GM18907 (cell line): ENCODE data around the gene ADAMTSL1.
A peak's percentile ranks its signal among the peaks of the same experiment; 100 is the strongest.

Experiments
- ATAC-seq: cut with Tn5 transposase; IDR thresholded peaks from one replicate; pipeline ENCODE4 v1.9.1; 2021; ENCODE audit warnings: mild to moderate bottlenecking, moderate library complexity; ENCODE audit not compliant: unreplicated experiment

The ADAMTSL1 gene

DNA sequence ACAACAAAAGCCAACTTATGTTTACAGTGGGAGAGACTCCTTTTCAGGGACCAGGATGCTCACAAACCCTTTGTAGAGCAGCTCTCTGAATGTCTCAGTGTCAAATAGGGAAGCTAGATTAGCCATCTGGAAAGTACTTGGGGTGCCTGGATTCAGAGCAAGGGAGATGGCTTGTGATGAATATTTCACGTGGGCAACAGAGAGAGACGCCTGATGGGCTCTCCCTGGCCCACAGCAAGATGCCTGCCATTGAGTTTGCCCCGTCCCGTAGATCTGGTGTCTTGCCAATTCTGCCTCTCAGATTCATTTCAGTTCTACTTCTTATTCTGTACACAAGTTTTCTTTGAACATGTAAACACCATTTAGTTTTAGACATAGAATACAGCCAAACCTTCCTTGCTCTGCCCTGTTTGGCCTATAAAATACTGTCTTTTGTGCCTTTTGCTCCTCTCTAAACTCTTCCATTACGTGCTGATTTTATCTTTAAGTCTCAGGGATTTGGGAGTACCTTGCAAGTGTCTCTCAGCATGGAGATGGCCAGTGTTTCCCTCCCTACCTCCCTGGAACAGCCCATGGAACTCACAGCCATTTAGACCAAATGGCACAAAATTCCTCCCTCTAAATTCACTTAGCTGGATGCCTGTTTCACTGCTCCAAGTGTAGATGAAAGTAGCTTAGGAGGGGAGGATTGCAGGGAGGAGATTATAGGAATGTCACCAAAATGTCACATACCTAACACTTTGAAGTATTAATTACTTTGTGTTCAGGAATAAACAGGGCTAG is 324.7 kb downstream of the ADAMTSL1 start:
- ATAC-seq = no peak

DNA sequence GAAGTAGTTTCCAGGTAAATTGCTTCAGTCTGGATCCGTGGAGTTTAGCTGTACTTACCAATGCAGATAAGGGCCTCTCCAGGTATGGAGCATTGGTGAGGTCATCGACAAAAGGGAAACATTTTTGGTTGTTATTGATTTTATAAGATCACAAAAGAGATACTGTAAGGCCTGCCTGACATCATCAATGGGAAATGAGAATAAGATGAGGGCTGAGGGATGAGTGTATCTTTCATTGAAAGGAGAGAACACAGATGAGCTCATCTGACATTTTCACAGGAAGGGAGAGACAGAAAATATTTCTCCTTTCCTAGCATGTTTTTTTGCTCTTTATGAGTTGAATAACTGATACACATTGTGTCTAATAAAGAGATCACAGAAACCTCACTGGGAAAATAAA is 325.5 kb downstream of the ADAMTSL1 start:
- ATAC-seq = no peak

- ATAC-seq = no peak
These were observed 326.6 kb downstream of the ADAMTSL1 start for GRCh38 chr9:18800579-18800978.

- ATAC-seq = no peak
These were observed 331.4 kb downstream of the ADAMTSL1 start for GRCh38 chr9:18805386-18805785.

GRCh38 chr9:18806232-18807080 is 332.5 kb downstream of the ADAMTSL1 start:
- no peak for ATAC-seq

DNA sequence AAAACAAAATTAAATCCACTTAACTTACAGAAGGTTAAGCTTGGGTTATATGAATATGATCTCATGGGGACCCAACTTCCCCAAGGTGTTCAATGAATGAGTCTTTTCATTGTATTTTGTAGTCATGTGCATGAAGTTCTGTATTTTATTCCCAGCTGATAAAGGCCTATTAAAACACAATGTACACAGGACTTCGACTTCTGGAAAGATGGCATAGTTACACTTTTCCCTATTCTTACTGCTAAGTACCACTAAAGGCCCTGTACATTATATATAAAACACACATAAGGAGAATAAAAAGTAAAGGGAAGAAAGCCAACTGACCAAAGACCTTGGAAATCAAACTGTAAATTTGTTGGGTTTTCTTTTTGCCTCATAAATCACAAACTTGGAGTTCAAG is 336.6 kb downstream of the ADAMTSL1 start:
- no peak for ATAC-seq

DNA sequence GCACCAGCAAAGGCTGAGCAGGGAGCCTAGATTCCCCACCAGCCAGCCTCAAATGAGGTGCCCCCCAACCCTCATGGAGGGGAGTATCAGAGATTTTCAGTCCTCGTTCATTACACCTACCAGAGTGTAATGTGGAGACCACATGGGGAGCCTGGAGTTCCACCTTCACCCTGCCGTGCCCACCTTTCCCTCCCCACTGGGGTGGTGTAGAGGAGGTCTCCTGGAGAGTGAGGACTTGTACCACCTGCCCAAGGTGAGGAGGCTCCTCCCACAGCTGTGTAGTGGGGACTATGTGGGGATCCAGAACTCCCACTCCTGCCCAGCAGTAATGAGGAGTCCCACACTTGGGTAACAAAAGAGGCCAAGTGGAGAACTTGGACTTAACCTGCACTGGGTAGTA is 337.2 kb downstream of the ADAMTSL1 start:
- ATAC-seq = no peak

DNA sequence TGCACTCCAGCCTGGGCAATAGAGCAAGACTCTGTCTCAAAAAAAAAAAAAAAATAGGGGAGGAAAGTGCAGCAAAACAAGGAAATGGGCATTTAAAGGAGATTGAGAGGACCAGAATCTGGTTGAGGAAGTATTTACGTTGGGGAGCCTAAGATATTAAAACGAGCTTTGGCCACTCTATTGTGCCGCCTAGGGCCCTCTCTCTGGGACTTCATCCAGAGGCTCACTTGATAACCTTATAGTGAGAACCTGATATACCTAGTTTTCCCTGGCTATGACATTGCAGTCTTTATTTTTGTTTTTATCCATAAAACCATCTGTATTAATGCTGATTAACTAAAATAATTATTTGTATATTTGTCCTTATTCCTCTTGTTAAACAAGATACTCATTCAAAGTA is 345.5 kb downstream of the ADAMTSL1 start:
- no peak for ATAC-seq

DNA sequence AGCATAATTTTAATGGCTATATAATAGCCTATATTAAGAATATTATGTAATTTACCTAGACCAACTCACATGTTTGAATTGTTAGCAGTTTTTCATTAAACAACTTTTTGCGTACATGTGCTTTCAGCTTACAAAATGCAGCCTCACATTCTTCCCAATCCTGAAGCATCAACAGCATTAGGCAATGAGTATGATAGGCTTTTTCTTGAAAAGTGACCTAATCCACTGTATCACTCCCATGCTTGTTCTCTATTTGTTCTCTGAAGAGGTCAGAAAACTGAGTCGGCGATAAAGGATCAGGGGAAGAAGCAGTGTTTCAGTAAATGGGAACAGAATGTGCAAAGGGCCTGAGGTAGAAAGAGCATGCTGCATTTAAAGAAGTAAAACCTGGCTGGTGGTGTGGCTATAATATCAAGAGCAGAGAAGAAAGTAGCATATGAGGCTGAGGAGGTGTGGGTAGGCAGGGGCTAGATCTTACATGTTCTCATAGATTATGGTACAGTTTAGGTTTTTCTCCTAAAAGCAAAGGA is 346.7 kb downstream of the ADAMTSL1 start:
- no peak for ATAC-seq

- ATAC-seq = no peak
These were observed 347.8 kb downstream of the ADAMTSL1 start for GRCh38 chr9:18821788-18822187.

- ATAC-seq = no peak
These were observed 348.9 kb downstream of the ADAMTSL1 start for GRCh38 chr9:18822850-18823249.

GRCh38 chr9:18824095-18824666 is 350.2 kb downstream of the ADAMTSL1 start:
- ATAC-seq = no peak

DNA sequence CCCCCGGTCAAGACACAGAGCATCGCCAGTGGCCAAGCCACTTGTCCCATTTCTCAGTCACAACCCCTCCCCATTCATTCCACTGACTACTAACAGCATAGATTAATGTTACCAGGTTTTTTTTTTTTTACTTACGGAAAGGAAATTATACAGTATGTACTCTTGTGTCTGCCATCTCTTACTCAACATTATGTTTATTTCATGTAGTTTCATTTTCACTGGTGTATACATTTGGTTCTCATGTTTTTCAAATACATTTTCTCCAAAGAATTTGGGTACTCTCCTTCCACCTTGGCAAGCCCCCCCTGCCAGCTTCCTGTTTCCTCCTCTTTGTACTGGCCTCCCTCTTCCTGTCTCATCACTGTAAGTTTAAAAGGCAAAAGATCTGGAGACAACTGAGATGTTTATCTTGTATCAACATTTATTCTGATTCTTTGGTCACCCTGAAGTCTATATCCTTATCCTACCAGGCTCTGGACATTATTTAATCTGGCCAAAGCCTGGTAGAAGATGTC is 351.8 kb downstream of the ADAMTSL1 start:
- no peak for ATAC-seq

DNA sequence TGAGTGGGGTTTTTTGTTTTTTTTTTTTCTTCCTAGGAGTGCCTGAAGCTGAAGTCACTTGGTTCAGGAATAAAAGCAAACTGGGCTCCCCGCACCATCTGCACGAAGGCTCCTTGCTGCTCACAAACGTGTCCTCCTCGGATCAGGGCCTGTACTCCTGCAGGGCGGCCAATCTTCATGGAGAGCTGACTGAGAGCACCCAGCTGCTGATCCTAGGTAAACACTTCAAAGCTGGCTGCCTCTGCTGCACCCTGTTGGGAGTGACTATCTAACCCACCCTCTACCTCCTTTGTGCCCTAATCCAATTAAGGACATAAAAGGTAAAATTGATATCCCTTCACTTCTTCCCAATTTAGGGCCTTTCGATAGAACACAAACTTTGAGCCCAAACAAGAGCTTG is 352.3 kb downstream of the ADAMTSL1 start:
- ATAC-seq = no peak

GRCh38 chr9:18829066-18829465 is 355.1 kb downstream of the ADAMTSL1 start:
- ATAC-seq = no peak

DNA sequence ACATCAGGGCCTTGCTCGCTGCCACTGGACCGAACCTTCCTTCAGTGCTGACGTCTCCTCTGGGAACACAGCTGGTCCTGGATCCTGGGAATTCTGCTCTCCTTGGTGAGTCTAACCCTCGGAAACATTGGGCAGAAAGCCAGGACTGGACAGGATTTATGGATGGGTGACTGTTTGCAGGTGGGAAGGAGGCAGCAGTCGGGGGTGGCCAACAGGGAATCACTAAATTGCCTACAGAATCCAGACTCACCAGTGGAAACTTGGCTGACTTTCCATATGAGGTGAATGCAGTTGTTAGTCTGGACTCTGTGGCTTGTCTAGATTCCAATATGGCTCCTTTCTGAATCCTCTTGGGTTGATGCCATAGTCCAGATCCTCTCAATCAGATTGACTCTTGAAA is 355.9 kb downstream of the ADAMTSL1 start:
- no peak for ATAC-seq

GRCh38 chr9:18834740-18835361 is 360.9 kb downstream of the ADAMTSL1 start:
- ATAC-seq = peak; percentile 86

GRCh38 chr9:18837402-18837801 is 363.4 kb downstream of the ADAMTSL1 start:
- ATAC-seq = no peak

DNA sequence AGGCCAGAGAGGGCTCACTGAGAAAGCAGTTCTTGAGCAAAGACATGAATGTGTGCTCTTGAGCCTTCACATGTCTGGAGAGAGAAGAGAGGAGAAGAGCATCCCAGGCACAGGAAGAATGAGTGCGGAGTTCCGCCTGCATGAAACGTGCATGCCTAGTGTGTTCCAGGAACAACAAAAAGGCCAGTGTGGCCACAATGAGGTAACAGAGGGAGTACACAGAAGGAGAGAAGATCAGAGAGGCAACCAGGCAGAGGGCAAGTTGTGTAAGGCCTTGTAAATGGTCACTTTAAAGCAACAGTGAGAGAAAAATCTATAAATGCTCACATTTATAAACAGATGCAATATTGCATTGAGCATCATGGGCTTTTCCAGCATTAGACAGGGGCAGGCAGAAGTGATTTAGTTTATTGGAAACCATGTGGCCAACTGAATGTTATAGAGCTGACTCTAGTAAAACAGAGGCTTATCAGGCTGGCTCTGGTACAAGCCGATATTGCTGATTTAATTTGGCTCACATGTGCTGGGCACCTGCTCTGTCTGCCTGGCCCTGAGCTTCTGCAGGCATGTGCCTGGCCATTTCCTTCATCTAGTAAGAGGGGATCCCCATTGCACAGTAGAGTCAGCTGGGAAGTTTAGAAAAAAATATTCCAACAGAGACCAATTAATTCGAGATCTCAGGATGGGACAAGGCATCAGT is 373.8 kb downstream of the ADAMTSL1 start:
- no peak for ATAC-seq

- no peak for ATAC-seq
These were observed 374.7 kb downstream of the ADAMTSL1 start for GRCh38 chr9:18848657-18849056.
